Germinal center (tissue), 1 donor: ENCODE results near the gene ARHGAP6.

ENCODE experiments used
- DNase-seq: peaks from one replicate; pipeline ENCODE4 v3.0.0; 2012; ENCODE audit warnings: mixed read lengths, low spot score

ARHGAP6 gene

DNA sequence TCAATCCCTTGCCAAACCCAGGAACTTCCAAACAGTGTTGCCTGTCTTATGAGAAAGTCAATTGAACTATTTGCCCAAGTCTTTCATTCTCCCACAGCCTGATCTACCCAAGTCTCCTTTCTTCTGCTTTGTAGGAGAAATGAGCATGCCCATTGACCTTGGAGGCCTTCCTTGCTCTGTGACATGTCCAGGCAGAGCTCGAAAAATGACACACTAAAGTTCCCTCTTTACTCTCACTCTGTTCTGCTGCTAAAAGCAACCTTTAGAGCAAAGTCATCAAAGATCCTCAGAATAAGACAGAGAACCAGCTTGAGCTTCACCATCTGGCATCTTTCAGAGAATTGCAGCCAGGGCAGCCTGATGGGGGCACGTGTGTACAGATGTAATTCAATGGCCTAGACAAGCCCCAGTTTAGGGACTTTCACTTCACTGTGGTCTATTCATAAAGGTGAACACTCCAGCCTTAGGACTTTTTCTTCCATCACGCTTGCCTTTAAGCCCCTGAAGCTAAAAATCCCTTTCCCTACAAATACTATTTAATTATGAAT is 236.1 kb downstream of the ARHGAP6 start:
- no peak for DNase-seq

DNA sequence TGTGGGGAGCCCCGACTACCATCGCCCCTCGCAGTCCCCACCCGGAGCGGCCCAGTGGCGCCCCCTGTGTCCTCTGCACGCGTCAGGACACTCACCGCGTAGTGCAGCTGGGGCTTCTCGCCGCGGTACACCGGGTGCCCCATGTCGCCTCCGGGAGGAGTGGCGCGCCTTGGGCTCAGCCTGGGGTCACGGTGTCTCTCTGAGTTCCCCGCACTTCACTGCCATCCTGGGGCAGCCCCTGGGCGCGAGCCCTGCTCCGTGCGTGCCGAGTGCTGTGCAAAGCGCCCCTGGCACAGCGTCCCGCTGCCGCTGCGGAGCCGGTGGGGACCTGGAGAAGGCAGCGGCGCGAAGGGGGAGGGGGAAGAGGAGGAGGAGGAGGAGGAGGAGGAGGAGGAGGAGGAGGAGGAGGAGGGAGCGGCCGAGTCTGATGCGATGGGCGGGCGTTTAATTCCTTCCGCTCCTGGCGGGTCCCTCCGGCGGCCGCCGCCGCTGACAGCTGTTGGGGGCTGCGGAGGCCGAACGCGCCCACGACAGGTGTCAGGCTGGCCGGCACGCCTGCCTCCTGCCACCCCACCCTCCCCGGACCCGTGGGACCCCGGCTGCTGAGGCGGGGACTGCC is 238.2 kb downstream of the ARHGAP6 start:
- peak; percentile 1 for DNase-seq

- no peak for DNase-seq
These were observed 238.8 kb downstream of the ARHGAP6 start for GRCh38 chrX:11426712-11427452.

- no peak for DNase-seq
These were observed 240.6 kb downstream of the ARHGAP6 start for GRCh38 chrX:11424903-11425674.

GRCh38 chrX:11423949-11424348 is 241.8 kb downstream of the ARHGAP6 start:
- DNase-seq = no peak

- DNase-seq = no peak
These were observed 242.3 kb downstream of the ARHGAP6 start for GRCh38 chrX:11423362-11423818.

DNA sequence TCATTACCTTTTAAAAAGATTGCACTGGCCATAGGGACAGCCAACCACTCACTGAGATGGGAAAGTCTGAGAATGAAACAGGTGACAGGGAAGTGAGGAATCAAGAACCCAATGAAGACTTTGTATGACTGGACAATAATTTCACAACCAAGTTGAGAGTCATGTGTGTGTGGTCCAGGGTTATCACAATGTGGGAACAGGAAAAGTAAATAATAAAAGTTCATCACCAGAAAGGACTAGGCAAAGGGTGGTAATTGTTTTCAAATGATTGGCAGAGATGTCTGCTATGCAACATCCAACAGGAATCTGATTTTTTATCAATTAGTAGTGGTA is 243.2 kb downstream of the ARHGAP6 start:
- DNase-seq = no peak

DNA sequence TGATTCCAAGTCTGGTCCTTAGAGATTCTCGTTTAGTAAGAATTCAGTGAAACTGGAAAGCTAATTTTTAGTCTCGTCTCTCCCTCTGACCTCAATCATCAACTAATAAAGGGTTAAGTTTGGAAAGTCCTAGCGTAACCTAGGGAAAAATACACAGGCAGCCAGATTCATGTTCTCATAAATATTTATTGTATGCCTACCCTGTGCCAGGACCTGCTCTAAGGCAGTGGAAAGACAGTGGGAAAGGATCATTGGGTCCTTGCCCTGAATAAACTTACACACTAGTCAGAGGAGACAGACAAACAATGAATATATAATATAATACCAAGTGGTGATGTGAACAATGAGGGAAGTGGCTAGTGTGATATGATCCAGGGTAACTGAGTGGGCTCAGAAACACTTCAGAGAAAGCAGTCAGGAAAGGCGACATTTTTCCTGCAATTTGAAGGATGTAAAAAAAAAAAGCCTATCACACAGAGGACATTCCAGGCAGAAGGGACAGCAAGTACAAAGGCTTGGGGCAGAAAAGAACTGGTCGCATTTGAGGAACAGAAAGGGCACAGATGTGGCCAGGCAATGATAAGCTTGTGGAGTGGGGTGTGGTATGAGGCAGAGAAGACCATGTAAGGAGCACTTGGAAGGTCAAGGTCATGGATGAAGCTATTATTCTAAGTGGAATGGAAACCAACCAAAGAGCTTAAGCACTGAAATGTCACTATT is 243.8 kb downstream of the ARHGAP6 start:
- DNase-seq = no peak

DNA sequence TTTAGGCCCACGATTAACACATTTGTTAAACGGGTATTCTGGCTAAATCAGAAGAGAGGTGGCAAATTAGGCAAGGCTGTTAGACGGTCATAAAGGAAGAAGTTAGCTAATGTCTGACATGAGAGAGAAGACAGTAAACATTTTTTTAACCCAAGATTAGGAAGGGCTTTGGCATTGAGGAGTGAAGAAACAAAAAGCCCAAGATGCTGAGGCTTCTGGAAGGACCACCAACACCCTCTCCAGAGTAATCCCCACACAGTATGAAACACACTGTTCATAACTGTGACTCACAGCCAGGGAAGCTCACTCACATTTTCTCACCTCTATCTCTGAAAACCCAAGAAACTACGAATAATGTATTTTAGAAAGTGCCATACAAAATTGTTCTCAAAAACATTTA is 244.9 kb downstream of the ARHGAP6 start:
- no peak for DNase-seq

- DNase-seq = no peak
These were observed 246.6 kb downstream of the ARHGAP6 start for GRCh38 chrX:11419102-11419501.

DNA sequence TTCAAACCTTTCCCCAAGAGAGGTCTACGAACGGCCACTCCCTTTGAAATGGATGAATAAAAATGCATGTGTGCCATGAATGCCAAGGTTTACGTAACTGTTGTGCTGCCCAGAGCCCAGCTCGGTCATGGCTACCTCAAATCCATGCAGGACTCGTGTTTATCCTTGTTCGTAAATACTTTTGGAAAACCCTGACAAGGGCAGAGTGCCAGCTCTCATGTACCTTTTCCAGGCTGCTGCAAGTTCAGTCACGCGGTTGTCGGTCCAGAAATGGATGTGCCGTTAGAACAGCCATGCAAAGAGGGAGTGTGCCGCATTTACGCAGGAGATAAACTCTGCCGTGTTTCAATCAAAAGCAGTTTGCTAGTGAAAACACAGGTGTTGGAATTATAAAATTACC is 249.1 kb downstream of the ARHGAP6 start:
- no peak for DNase-seq

DNA sequence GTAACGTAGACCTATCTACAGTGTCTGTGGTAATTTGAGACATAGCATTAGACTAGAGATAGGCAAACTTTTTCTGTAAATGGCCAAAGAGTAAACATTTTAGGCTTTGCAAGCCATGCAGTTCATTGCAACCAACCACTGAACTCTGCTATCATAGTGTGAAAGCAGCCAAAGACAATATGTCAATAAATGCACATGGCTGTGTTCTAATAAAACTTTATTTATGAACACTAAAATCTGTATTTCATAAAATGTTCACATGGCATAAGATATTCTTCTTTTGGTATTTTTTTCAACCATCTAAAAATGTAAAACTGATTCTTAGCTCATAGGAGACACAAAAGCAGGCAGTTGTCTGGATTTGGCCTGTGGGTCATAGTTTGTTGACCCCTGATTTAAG is 251.6 kb downstream of the ARHGAP6 start:
- DNase-seq = no peak

GRCh38 chrX:11412715-11413623 is 252.8 kb downstream of the ARHGAP6 start:
- DNase-seq = no peak

GRCh38 chrX:11409957-11410356 is 255.8 kb downstream of the ARHGAP6 start:
- DNase-seq = no peak

DNA sequence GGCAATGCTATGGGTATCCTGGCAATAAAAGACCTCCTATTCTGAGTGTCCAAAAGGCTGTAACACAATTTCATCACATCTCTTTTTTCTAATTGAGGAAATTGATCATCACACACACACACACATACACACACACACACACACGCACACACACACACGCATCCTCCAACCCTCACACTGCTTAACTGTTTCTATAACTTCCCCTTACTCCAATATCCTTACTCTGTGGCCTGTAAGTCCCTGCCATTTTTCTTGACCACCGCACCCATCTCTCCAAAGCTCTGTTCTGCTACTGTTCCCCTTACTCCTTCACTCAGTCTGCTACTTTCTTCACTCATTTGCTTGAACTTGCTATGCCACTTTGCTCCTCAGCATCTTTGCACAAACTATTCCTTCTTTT is 256.9 kb downstream of the ARHGAP6 start:
- DNase-seq = no peak

- no peak for DNase-seq
These were observed 257.7 kb downstream of the ARHGAP6 start for GRCh38 chrX:11408109-11408405.

DNA sequence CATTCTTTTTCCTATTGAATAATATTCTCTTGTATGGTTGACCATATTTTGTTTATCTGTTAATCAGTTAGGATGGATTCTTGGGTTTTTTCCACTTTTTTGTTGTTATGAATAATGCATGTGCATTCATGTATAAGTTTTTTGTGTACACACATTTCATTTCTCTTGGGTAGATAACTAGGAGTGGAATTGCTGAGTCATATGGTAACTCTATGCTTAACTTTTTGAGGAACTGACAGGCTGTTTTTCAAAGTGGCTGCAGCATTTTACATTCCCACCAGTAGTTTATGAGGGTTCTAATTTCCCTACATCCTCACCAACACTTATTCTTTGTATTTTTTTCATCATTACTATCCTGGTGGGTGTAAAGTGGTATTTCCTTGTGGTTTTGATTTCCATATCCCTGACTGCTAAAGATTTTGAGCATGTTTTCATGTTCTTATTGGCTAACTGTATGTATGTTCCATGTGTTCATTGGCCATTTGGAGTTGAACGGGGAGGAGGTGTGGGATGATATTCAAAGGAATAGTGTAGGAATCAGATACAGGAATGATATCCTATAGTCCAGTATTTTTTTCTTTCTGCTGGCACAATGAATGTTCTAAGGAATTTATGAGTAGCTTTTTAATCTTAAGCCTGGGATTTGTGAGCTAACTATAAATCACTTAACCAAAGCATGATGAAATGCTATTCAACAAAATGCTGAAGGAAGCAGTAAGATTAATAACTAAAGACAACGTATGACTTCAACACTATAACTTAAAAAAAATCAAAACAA is 258.2 kb downstream of the ARHGAP6 start:
- no peak for DNase-seq

- DNase-seq = no peak
These were observed 259.5 kb downstream of the ARHGAP6 start for GRCh38 chrX:11406109-11406765.

DNA sequence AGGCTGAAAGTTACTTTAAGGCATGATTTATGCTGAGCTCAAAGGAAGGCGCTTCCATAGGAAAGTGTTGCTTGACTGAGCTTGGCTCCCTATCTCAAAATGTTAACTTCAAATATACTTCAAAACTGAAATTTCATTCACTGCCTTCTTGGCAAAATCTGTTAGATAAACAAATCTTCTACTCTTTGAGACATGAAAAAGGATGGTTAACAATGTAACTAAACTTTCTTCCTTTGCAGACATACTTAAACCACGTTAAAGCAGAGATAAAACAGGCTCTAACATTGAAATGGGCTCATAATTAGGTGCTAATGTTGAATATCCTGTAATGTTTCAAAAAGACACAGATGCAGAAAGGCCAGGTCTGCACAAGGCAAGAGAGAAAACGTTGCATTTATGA is 262.1 kb downstream of the ARHGAP6 start:
- no peak for DNase-seq

GRCh38 chrX:11401966-11402365 is 263.8 kb downstream of the ARHGAP6 start:
- no peak for DNase-seq
